Ishikawa (cell line): Measurements from ENCODE around the gene ATP7A.

ENCODE experiments used
- CEBPB ChIP-seq: IDR thresholded peaks from 2 replicates; pipeline ENCODE4 v1.6.1; 2012
- EGR1 ChIP-seq: IDR thresholded peaks from 2 replicates; pipeline ENCODE4 v1.6.1; 2012
- EP300 ChIP-seq: IDR thresholded peaks from 2 replicates; pipeline ENCODE4 v1.6.1; 2012; ENCODE audit warnings: borderline replicate concordance
- FOXM1 ChIP-seq: IDR thresholded peaks from 2 replicates; pipeline ENCODE4 v1.6.1; 2012; ENCODE audit warnings: low read depth, borderline replicate concordance
- NFIC ChIP-seq: IDR thresholded peaks from 2 replicates; pipeline ENCODE4 v1.6.1; 2012
- RAD21 ChIP-seq: IDR thresholded peaks from 2 replicates; pipeline ENCODE4 v1.6.1; 2012; ENCODE audit warnings: low read depth
- TAF1 ChIP-seq: IDR thresholded peaks from 2 replicates; pipeline ENCODE4 v1.6.1; 2012; ENCODE audit warnings: low read depth, mild to moderate bottlenecking
- YY1 ChIP-seq: IDR thresholded peaks from 2 replicates; pipeline ENCODE4 v1.6.1; 2012; ENCODE audit warnings: low read depth
- ZBTB7A ChIP-seq: IDR thresholded peaks from 2 replicates; pipeline ENCODE4 v1.6.1; 2012; ENCODE audit warnings: low read depth
- TF ChIP-seq, protein P1 (sequence below): IDR thresholded peaks from 2 replicates; pipeline ENCODE4 v1.6.1; 2012
- TF ChIP-seq, protein P2 (sequence below): IDR thresholded peaks from 2 replicates; pipeline ENCODE4 v1.6.1; 2012; ENCODE audit warnings: low read depth, mild to moderate bottlenecking

DNA sequence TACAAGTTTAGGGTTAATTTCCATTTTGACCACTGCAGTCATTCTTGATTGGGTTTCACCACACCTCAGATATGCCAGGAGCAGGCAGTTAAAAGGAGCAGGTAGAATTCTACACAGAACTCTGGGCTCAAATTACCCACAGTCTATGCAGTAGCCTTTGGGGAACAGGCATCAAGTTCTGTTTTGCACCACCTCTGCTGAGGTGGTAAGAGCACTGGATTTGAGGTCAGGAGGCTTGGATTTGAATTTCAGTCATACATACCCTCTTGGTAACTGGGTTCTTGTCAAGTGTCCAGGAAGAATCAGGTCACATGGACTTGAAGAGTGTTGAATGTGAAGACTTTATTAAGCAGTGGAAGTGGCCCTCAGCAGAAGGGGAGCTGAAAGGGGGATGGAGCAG, 153.2 kb downstream of the ATP7A start:
- TF ChIP-seq CEBPB: no peak
- no peak for TF ChIP-seq EP300
- TF ChIP-seq, protein P1, sequence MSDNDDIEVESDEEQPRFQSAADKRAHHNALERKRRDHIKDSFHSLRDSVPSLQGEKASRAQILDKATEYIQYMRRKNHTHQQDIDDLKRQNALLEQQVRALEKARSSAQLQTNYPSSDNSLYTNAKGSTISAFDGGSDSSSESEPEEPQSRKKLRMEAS: no peak
- no peak for TF ChIP-seq EGR1
- no peak for TF ChIP-seq RAD21
- TF ChIP-seq YY1: no peak
- TF ChIP-seq, protein P2, sequence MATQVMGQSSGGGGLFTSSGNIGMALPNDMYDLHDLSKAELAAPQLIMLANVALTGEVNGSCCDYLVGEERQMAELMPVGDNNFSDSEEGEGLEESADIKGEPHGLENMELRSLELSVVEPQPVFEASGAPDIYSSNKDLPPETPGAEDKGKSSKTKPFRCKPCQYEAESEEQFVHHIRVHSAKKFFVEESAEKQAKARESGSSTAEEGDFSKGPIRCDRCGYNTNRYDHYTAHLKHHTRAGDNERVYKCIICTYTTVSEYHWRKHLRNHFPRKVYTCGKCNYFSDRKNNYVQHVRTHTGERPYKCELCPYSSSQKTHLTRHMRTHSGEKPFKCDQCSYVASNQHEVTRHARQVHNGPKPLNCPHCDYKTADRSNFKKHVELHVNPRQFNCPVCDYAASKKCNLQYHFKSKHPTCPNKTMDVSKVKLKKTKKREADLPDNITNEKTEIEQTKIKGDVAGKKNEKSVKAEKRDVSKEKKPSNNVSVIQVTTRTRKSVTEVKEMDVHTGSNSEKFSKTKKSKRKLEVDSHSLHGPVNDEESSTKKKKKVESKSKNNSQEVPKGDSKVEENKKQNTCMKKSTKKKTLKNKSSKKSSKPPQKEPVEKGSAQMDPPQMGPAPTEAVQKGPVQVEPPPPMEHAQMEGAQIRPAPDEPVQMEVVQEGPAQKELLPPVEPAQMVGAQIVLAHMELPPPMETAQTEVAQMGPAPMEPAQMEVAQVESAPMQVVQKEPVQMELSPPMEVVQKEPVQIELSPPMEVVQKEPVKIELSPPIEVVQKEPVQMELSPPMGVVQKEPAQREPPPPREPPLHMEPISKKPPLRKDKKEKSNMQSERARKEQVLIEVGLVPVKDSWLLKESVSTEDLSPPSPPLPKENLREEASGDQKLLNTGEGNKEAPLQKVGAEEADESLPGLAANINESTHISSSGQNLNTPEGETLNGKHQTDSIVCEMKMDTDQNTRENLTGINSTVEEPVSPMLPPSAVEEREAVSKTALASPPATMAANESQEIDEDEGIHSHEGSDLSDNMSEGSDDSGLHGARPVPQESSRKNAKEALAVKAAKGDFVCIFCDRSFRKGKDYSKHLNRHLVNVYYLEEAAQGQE: no peak
- no peak for TF ChIP-seq FOXM1
- TF ChIP-seq NFIC: no peak
- no peak for TF ChIP-seq TAF1
- no peak for TF ChIP-seq ZBTB7A
